HG02763 (cell line): ENCODE data around the gene TBCK.

Experiments
- ATAC-seq: cut with Tn5 transposase; IDR thresholded peaks from one replicate; pipeline ENCODE4 v1.9.1; 2021; ENCODE audit warnings: mild to moderate bottlenecking, moderate library complexity; ENCODE audit not compliant: unreplicated experiment

TBCK gene

DNA sequence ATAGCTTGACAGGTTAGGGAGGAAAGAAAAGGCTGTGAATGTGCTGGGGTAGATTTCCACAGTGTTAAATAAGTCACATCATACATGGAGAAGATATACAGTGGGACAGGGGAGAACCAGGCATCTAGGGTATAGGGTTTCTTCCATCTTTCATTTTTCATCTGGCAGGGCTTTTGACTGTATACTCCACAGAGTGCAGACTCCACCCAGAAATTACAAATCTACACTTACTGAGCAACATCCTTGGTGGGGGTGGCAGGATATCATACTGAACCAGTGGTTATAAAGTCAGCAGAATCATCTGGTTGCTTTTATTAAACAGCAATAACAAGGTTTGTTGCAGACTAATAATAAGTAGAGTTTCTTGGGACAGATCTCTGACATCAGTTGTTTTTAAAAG lies 266.5 kb downstream of the TBCK start:
- ATAC-seq: no peak

DNA sequence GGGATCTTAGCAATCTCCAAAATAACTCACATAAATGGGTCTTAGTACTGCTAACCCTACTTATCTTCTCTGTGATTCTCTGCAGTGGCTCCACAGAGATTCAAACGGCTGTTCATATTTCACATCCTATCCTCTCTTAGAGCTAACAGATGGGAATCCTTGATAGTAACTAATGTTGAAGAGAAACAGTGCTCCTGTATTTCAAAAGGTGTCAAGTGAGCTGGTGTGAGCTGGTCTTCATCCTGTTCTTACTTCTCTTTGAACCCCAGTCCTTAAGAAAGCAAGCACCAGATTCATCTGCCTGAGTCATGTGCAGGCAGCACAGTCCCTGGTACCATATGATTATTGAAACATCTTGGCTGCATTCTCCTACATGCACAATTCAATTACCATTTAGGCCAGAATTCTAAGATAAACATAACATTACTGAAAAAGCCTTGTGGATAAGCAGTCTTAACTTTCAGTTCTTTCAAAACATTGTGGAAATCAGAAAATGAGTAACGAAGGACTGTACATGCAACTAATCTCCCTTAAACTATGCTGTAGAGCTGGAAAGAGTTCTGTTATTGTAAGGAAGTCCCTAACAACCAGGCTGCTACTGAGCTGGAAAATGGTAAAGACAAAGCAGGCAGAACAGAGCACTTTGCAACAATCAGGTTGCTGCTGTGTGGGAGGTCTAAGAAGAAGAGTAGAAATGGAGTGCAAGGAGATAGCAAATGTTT lies 267.6 kb downstream of the TBCK start:
- ATAC-seq: no peak

DNA sequence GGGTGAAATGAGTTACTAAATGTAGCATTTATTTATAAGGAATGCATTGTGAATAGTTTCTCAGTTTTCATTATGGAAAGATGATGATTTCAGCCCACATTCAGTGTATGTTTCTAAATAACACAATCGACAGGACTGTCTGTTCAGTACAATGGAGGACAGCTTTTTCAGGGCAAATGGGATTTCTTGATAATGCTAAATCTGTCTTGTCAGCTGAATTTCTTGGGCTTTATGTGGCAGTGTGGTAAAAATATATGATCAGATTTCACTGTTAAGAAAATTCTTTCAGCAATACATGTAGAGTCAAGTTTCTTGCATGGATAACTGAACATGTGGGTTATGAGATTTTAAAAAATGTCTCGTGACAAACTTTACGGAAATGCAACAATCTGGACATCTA lies 269.9 kb downstream of the TBCK start:
- ATAC-seq: no peak

DNA sequence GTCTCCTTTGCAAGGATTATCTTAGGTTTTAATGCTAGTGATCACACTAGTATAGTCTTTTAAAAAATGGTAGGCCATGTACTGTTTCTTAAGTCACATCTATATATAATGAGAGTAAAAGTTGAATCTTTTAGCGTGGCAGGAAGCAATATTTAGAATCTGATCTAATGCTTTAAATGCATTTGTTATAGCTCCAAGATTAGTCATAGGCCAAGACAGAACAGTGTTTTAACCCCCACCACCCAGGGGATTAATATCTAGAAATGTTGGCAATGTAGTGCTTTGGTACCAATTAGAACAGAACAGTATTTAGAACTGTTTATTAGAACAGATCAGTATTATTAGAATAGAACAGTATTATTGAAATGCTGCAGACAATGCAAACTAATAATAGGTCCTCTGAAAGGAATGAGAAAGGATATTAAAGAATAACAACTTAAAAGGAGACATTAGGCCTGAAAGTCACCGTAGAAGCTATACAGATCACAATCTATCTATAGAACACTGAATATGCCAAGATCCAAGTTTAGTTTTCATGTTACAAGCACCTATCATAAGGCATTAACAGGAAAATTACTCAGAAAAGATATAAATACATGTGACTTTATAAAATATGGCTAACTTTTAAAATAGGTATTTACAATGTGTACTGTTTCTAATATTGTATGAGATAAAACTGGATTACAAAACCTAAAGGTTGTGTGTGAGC lies 274.6 kb downstream of the TBCK start:
- no peak for ATAC-seq

DNA sequence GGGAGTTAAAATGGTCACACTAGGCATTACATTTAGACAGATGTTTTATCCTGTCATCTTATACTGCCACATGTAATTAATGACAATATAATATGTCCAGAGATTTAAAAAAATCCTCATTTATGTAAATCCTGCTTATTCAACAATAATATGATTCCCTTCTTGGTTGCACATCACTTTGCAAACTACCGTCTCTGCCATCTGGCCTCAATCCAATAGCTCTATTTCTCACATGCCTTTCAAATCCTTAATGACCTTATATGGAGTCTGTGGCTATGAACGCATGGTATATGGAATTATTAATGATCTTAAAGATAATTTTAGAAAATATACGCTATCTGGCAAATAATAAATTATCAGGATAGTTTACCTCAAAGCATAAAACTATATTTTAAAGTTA lies 276.2 kb downstream of the TBCK start:
- ATAC-seq: no peak

DNA sequence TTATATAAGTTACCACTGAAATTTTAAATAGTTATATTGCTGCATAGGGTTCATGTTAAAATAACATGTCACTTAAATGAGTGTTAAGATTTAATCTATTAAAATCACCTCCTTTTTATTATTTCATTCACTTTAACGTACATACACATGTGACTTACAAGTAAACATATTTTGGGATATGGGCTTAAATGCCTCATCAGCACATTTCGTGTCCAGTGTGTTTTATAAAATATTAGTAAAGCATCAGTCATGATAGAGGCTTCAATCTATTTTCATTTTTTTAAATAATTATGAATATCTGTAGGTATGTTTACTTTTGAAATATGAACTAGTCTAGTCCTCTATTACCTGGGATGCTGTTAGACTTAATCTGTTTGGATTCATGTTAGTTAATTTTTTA lies 277.1 kb downstream of the TBCK start:
- no peak for ATAC-seq

DNA sequence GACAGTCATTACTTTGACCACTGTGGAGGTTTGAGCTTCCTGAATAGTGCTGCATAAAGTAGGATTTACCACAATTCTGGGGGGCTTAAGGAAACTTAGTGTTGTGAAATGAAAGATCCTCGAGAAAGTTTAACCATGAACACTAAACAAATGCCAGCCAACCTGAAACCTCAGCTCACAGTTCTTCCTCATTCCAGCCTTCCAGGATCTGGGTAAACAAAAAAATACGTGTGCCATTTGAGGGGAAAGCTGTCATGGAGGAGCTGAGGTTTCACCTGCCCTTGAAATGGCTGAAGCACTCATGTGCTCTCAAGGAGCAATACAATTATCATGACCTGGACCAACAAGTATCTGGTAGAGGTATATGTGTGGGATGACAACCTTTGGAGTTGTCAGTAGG lies 278.0 kb downstream of the TBCK start:
- no peak for ATAC-seq

DNA sequence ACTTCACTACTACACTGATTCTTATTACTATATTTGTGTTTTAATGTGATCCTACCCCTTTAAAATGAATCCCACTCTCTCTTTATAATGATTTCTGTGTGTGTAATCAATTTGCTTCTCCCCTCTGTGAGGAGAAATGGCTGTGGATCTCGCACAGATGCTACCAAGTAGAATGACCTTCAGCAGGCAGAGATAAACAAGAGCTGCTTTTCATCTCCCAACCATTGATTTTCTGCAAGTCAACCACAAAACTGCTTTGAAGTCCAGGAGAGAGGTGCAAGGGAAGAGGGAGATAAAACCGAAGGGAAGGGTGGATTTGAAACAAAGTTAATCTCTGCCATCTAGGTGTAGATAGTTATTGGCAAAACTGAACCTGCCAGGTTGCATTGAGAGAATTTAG lies 279.2 kb downstream of the TBCK start:
- ATAC-seq: no peak

DNA sequence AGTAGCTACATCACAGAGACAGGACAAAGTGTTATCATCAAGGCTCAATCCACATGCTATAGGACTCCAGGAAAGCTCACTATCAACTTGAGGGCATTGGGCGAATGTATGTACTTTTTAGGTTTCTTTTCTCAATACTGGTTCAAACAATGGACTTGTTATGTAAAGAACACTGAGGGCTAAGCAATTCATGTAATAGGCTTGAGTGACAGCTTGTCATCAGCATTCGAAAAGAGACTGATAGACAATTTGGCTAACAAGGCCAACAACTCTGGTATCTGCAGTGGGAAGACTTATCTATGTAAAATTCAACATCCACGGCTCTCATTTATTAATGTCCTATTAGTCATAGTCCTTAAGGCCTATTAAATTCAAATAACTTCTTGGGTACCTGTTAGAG lies 279.7 kb downstream of the TBCK start:
- no peak for ATAC-seq

DNA sequence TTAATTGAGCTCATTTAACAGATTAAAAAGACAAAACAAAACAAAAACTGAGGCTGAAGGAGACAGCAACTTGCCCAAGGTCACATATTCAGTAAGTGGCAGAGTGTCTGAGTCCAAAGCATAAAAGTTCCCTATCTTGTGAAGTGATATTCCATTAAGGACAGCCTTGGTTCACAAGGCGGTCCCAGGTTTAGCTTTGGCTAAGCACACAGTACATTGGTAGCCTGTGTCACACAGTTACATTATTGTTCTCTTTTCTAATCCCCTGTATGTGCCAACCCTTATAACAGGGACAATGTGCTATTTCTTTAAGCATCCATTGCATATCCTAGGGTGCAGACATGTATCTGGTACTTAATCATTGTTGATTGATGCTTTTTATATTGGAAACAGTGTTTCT lies 280.8 kb downstream of the TBCK start:
- ATAC-seq: no peak

DNA sequence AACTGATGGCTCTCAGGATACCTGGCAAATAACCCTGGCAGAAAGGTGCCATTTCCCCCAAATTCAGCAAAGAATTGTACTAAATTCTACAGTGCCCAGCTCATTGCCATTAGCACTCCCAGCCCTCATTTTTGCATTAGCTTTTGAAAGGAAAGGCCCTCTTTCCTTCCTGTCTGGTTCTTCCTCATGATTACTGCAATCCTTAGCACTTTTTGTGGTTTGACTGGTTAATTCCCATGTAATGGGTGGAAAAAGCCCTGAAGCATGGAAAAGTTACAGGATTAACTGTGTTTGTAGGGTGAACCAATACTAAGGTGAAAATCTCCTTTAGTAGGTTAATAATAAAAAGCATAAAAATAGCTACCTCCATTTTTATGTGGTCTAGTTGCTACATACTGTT lies 281.3 kb downstream of the TBCK start:
- no peak for ATAC-seq

DNA sequence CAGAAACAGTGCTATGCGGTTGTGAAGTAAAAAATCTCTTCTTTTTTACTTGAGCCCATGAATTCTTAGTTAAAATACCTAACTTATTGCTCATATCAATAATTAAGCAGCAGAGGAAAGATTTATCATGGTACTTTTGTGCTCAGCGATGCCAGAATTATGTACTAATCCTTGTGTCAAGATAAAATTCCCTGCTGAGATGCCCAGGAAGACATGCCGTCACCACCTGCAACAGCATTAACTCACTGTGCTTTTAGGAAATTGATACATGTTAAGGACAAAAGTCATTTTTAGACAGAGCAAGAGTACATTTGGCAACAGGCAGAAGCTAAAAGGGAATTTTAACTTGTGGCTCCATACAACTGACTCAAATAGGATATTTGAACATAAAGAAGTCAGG lies 281.8 kb downstream of the TBCK start:
- ATAC-seq: no peak

DNA sequence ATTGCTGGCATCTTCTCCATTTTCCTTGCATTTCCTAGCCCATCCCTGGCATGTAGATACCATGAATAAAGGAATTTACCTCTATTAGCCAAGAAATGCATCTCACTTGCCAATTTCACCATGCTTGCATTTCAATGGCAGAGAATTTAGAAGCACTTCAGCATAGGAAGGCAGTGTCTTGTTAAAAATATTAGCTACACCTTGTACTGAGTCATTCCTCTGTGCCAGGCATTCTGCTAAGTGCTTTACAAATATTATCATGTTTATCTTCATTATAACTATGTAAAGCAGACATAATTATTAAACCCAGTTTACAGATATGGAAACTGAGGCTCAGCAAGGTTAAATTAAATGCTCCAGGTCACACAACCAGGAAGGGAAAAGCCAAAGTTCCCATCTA lies 282.5 kb downstream of the TBCK start:
- ATAC-seq: no peak

DNA sequence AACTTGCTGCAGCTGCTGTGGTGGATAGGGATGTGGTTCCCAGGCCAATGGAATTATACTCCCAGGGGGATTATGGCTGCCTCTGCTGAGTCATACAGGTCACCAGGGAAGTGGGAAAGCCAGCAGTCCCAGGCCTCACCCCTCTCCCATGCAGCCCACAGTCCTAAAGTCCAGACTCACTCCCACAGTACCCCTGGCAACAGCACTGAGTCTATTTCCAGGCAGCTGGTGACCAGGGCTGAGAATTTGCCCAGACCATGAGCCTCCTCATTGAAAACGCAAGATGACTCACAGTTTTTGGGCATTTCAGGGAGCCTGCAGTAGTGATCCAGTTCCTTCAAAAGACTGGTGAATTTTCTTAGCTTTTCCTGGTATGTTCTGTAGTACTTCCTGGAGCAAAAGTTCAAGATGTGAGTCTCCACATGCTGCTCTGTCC lies 283.1 kb downstream of the TBCK start:
- no peak for ATAC-seq

DNA sequence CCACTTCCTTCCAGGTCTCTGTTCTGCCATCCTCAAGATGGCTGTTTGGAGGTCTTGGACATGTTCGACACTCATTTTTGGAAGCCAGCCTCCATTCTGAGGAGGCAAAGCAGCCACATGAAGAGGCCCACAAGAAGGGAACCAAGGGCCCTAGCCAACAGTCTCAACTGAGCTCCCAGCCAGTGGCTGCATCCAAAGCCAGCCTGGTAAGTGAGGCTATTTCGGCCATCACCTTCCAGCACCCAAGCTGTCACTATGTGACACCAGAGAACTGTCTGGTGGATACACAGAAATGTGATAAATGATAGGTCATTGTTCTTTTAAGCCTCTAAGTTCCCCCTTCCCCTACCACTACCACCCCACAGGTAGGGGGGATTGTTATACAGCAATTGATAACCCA lies 293.6 kb downstream of the TBCK start:
- no peak for ATAC-seq

DNA sequence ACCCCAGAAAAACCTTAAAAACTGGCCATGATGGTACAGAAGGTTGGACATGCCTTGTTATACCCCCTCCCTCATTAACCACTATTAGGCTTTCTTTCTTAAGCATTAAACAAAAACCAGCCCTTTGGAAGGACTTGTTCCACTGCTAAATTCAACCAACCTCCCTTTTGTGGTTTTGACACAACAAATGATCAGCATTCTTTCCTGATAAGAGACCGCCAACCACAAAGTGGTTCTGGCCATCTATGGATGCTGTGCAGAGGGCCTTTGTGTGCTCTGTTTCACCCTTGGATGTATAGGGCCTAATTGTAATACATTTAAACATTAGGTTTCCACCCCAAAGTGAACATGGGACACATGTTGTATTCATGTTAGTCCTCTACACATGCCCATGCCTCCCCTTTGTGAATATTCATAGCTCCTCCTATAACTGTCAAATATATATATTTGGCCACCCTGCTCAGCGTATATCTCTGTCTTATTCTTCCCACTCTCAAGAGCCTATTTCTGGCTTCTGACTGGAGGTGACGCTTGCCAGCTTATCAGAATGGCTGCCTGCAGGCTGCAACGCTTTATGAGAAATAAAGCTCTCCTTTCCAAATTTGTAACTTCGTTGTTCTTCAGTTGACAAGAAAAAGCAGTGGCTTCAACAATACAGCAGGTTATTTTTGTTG lies 294.1 kb downstream of the TBCK start:
- no peak for ATAC-seq

DNA sequence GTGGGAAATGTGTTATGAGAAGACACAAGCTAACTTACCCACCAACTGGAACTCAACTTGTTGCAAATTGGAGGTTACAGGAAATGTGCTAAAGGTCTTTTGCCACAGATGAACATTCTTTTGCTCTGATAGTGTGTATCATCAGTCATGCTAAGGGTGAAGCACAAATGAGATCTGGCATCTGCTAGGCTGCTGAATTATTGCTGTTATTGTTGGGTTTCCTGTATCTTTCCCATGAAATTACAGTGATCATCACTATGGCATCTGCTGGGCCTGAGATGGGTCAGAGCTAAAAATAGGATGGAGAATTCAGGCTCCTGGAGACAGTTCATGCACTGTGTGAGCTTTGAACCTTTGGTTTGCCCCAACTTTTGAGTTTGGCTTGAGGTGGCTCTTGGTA lies 296.2 kb downstream of the TBCK start:
- ATAC-seq: no peak

DNA sequence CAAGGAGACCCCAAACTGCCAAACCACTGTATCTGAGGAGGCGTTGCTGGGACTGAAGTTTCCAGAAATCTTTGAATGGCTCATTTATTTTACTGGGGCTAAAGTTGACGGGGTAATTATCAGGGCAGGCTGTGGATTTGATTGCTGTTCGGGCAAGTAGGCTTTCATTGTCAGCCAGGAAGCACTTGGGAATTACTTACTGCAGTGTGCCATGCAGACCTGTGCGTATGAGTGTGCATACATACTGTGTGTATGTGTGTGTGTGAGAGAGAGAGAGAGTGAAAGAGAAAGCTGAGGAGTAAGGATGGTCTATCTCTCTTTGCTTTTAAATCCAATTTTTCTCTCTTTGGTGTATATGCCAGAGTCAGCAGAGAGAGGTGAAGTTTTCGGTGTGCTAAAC lies 298.0 kb downstream of the TBCK start:
- ATAC-seq: no peak

DNA sequence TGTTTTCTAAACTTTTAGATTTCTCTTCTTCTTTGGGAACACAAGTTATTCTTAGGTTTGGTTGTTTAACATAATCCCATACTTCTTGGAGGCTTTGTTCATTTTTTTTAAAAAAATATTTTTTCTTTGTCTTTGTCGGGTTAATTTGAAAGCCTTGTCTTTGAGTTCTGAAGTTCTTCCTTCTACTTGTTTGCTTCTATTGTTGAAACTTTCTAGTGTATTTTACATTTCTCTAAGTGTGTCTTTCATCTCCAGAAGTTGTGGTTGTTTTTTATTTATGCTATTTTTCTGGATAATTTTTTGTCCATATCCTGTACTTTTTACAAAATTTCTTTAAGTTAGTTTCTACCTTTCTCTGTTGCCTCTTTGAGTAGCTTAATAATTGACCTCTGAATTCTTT lies 304.6 kb downstream of the TBCK start:
- ATAC-seq: no peak

DNA sequence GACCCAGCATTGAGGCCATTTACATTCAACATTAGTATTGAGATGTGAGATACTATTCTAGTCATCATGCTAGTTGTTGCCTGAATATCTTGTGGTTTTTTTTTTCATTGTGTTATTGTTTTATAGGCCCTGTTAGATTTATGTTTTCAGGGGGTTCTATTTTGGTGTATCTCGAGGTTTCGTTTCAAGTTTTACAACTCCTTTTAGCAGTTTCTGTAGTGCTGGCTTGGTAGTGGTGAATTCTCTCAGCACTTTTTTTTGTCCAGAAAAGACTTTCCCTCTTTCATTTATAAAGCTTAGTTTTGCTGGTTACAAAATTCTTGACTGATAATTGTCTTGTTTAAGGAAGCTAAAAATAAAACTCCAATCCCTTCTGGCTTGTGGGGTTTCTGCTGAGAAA lies 305.2 kb downstream of the TBCK start:
- ATAC-seq: no peak

DNA sequence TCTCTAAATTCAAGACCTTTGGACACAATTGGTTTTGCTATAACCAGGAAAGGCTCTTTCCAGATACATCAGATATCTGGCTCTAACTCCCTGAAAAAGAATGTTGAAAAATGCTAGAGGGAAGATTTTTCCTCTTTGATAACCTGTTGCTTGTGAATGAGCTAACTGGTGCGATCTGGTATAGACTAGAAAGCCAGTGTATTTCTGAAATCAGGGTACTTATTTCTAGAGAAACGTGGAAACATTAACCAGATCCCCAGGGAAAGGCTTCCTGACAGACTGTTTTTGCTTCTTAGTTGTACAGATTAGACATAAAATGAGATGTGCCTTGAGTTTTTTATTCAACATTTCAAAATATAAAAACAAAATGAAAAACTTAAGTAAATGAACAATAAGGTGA lies 313.0 kb downstream of the TBCK start:
- ATAC-seq: no peak
